Esophagus mucosa (tissue), 1 donor: Measurements from ENCODE around the gene NUP93. TPM values are rescaled to one million over a fixed set of nuclear protein-coding genes. Genes with fewer than 3 reads are reported as not detected.
"Not testable (repeated sequence)": the region's sequence is repeated elsewhere in the genome, so short reads cannot be mapped to it uniquely, and the experiment has no call there.

Source experiments
- ATAC-seq: fragments of 200-7000 bp; cut with Tn5 transposase; one replicate; pipeline ENCODE4 v1.9.1; 2020
- total RNA-seq: library from RNA; stranded (reverse); gene quantifications from one replicate; pipeline ENCODE4 v1.2.4, GENCODE V29; 2023
- donor health status: DM: yes; HTN: yes; CAD: no.

Gene NUP93
- total RNA-seq, 1 donor from 2014 or later: 52.3 TPM

DNA sequence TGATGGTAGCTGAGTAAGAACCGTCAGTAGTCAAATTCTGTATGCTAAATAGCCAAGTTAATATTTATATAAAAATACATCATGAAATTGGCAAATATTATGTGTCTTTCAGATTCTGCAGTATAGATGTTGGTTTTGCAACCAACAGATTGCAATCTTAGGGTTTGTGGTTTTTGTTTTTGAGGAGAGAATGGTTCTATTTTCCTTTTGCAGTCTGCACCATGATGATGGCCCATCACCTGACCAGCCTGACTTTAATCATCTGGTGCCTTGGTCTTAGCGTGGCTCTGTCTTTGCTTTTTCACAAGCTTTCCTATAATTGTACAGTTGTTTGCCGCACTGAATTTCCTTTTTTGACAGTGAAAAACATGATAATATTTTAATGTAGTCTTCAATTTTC, 50.7 kb downstream of the NUP93 start:
- no peak for ATAC-seq

DNA sequence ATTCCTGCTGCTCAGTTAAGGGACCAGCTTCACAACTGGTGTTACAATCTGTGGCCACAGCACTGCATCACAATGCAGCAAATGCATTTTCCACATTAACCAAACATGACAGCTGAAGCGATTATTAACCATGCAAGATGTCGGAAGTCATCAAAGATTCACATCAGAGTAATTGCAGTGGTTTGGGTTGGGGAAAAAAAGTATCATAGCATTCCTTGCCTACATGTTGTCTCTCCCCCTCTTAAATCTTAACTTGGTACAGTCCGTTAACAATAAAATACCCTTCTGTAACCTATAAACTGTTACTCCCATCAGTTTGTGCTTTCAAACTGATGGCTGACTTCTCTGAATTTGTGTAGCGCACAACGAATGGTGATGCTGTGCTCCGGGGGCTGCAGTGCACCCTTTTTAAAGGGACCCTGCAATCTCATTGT, 51.6 kb downstream of the NUP93 start:
- ATAC-seq: no peak

DNA sequence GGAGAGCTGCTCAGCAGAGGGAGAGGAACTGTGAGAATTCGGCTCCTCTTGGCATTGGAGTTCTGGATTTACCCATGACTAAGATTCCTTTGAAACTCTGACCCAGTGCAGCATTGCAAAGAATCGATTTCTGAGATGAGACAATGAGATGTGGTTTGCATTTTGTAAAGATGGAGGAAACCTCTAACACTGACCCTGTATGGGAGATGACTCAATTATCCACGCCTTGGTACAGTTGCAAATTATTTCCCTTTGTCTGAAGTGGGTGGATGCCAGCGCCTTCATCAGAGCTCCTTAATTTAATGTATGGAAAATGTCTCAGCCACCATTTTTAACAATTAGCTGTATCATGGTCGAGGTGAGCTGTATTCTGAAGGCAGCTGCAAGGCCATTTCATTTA, 53.4 kb downstream of the NUP93 start:
- ATAC-seq: no peak

DNA sequence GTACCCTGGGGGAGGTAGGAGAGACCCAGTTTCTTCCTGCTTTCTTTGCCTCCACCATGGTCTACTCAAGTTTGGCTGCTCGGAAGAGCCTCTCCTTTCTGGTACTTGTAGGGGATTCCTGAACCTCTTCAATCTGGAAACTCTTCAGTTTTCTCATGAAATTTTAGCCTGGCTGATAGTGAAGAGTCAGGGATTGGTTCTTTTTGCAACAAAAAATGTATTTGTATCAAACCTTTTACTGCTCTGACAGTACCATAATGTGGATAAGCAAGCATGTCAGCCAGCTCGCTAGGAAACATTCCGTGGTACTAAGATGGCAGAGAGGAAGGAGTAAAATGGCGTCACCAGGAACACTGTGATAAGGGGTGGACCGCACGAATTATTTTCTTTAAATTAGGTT, 55.4 kb downstream of the NUP93 start:
- ATAC-seq: no peak

DNA sequence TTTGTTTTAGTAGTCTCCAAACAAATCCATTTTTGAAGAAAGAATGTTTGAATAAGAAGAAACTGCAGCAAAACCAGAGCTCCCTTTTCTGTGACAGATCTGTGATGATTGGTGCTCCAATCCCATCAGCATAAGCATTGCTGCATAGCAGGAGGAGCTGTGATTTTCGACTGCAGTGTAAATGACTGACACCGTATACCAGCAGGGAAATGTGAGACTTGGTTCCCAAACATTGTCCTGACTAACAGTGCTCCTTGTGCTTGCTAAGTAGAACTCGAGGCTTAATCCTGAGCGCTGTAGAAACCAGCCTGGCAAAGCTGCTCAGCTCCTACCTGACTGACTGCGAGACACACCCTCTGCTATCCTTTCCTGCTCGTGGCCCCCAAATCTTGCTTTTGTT, 57.2 kb downstream of the NUP93 start:
- no peak for ATAC-seq

DNA sequence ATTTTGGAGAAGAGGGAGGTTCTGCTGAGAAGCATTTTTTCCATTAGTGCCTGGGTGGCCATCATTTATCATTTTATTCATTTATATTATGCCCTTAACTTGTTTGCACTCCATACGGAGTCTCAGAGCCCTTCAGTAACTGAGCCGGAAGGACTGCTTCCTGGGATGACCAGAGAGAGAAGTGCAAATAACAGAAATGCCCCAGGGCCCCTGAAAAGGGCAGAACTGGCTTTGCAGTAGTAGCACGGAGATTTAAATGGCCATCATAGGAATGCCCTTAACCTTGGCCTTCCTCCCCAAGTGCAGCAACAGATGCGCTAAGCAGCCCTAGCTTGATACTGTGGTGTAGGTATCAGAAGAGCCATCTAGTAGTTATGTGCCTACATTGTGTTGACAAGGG, 58.5 kb downstream of the NUP93 start:
- no peak for ATAC-seq

DNA sequence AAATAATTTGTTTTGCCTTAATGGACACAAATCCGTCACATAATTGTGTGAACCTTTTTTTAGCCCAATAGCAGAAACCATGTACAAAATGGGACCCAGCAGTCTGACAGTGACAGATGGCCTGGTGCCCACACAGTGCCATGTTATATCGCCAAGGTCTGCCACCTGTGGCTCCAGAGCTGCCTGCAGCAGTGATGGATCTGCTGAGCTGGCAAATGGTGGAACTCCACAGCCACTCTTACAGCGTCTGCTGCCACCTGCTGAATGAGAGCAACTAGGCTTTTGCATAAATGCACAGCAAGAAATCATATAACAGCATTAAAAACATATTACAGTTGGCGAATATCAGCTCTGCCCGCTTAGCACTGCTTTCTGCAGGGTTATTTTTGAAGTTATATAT, 59.4 kb downstream of the NUP93 start:
- peak; percentile 88 for ATAC-seq

DNA sequence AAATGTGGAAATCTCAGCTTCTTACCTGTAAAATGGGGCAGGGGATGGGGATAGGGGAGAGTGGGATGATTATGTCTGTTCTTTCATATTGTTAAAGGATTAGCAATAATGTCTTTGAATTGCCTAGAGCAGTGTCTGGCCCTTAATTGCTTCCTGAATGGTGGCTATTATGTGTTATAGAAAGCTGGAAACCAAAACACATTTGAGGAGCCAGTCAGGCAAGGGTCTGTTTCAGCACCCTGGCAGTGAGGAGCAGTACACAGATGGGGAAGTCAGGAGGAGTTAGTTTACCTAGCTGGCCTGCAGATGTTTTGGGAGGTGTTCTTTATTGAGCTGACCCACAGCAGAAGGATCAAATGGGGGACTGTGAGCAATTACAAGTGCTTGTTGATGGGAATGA, 63.0 kb downstream of the NUP93 start:
- no peak for ATAC-seq

DNA sequence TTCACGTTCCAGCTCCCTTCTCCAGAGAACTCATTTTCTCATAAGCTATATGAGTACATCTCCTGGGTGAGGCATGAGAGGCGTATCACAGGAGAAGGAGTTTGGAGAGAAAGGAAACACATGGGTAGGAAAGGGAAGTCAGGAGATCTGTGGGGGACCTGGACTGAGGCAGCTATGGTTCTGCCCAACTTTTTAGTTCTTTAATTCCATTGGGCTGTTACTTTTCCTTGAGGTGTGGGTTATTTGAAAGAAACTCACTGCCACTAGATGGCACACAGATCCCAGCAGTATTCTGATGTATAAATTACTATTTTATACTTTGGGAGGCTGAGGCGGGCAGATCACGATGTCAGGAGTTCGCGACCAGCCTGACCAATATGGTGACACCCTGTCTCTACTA, 63.6 kb downstream of the NUP93 start:
- no peak for ATAC-seq

DNA sequence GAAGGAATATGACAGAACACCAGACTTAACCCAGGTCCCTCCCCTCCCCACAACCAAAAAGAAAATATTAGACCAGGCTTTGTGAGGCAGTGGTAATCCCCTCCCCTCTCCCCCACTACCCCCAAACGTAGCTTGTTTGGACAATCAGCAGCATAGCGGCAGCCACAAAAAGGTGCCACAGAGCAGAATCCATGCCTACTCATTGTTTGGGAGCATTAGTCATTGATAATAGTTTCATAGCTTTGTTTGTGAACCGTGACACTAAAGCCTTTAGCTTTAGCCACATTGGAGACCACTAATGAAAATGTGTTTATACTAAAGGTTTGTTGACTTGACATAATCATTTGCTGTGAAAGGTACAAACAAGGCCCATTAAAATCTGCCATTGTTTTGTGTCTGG, 65.1 kb downstream of the NUP93 start:
- no peak for ATAC-seq

DNA sequence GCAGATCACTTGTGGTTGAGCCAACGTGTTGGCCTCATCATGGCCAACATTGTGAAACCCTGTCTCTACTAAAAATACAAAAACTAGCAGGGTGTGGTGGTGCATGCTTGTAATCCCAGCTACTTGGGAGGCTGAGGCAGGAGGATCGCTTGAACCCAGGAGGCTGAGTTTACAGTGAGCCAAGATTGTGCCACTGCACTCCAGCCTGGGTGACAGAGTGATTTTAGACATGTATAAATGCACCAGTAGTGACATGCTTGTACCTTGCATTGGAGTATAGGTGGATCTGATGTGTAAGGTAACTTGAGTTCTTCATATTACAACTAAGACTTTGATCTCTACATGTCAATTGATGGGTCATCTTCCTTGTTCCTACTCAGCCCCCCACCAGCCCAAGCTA, 67.1 kb downstream of the NUP93 start:
- not testable (repeated sequence) for ATAC-seq

DNA sequence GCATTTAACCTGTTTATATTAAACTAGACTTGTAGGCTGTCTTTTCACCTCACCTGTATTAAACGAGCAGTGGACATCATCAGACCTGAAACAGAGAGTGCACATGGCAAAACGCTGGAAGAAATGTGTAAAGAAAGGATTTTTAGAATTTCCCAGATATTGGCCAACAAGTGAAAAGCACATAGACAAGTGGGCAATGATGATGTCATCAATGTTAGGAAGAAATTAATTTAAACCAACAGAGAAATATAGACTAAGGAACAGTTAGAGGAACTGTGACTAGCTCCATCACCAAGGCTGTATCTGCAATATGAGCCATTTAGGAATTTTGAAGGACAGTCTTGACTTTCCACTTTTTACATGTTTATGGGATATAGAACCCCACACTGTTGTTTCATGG, 67.9 kb downstream of the NUP93 start:
- no peak for ATAC-seq

DNA sequence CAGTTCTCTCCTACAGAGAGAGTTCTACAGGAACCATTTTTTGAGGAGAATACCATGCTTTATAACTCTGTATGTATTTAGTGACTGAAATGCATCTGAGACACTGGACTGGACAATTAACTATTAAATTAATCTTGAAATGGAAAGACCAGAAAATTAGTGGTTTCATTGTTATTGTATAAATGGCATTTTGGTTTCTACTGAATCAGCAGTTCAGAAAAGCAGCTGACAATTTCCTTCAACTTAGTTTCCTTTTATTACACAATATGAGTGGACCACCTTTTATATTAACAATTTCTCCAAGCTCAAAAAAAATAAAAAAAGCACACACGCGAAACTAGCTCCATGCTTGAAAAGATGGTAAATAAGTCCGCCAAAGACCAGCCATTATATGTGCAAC, 69.0 kb downstream of the NUP93 start:
- no peak for ATAC-seq

DNA sequence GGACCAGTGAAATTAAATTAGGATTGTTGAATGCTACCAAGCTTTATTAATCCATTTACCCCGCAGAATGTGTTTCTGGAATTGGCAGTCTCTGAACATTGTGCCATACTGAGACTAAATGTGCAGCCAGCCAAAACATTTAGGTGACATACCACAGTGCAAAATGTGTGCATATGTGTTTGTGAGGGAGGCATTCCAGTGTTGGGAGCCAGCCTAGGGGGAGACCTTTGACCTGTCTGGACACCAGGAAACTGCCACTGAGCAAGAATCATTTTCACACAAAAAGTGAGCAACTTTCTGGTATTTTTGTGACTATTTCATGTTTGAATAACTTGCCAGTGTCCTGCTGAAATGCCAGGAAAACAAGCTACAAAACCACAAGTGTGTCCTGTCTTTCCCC, 70.4 kb downstream of the NUP93 start:
- no peak for ATAC-seq

DNA sequence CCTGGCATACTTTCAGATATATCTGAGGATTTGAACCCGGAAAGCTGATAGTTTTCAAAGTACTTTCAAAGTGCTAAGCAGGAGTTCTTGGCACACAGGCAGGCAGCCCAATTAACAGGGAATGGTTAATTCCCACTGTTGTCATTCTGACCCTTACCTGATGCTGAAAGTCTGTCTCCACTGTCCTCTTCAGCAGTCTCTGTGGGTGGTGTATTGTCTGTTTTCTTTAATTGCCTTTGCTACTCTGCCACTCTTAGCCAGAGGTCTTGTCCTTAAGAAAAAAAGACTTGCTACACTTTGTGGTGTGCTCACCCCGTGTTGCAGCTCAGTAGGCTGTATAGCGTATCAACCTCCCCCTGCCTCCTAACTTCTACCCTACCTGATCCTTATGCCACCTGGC, 71.8 kb downstream of the NUP93 start:
- ATAC-seq: no peak

DNA sequence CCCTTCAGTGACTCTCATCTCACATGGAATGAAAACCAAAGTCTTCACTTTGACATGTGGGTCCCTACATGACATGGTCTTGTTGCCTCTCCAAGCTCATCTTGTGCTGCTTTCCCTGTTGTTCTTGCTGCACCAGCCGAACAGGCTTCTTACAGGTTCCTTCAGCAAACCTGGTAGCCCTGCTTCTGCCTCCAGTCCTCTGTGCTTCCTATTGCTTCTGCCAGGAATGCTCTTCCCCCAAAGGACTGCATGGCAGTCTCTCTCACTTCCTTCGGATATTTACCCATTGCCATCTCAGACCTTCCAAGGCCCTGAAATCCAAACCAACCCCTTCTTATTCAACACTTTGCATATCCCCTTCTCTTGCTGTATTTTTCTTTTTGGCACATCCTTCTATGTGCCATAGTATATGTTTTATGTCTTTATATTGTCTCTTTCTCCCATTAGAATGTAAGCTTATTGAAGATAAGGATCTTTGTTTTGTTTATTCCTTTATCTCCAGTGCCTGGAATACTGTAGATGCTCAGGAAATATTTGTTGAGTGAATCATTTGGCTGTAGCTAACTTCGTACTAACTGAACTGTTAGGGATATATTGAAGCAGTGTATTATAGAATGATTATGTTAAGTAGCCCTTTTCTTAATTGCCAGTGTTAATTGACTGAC, 77.2 kb downstream of the NUP93 start:
- peak; percentile 35 for ATAC-seq

DNA sequence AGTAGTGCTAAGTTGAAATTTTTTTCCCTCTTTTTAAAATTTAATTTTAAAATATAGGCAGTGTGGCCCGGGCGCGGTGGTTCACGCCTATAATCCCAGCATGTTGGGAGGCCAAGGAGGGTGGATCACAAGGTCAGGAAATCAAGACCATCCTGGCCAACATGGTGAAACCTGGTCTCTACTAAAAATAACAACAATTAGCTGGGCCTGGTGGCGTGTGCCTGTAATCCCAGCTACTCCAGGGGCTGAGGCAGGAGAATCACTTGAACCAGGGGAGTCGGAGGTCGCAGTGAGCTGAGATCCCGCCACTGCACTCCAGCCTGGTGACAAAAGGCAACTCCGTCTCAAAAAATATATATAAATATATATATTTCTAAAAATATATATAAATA, 77.7 kb downstream of the NUP93 start:
- ATAC-seq: not testable (repeated sequence)

DNA sequence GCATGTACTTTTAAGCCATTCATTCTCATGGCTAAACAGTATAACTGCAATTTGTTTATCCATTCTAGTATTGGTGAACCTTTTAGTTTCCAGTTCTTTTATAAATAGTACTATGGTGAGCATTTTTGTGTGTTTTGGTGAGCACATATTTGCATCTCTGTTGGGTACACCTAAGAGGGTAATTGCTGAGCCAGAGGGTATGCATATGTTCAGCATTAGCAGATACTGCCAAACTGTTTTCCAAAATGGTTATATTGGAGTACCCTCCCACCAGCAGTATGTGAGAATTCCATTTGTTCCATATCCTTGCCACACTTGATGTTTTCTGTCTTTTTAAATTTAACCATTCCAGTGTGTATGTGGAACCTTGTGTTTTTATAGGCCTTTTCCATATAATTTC, 81.0 kb downstream of the NUP93 start:
- ATAC-seq: no peak

DNA sequence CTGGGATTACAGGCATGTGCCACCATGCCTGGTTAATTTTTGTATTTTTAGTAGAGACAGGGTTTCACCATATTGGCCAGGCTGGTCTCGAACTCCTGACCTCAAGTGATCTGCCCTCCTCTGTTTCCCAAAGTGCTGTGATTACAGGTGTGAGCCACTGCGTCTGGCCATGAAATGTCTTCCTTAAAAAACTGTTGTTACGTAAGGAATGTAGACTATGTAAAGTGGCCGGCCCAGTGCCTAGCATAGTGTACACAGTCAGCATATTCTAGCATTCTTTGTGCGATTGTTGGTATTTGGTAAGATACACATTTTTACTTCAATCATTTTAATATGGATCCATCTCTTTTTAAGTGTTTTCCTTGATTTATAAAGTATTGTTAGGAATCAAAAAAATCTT, 81.7 kb downstream of the NUP93 start:
- not testable (repeated sequence) for ATAC-seq

DNA sequence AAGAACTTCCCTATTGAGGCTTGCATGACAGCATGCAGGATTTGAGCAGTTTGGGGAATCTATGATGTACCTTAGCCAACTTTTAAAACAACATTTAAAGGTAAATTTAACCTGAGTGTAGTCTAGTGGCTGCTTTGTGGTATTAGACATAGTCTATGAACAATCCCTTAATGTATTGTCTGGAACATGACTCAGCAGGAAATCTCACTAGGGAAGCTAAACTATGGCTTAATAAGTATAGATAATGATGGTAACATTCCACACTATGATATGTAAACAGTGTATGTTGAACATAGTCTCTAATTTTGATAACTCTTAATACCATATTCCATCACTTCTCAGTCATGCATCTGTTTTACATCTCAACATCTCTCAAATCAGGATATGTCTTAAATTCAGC, 83.0 kb downstream of the NUP93 start:
- ATAC-seq: peak; percentile 82

DNA sequence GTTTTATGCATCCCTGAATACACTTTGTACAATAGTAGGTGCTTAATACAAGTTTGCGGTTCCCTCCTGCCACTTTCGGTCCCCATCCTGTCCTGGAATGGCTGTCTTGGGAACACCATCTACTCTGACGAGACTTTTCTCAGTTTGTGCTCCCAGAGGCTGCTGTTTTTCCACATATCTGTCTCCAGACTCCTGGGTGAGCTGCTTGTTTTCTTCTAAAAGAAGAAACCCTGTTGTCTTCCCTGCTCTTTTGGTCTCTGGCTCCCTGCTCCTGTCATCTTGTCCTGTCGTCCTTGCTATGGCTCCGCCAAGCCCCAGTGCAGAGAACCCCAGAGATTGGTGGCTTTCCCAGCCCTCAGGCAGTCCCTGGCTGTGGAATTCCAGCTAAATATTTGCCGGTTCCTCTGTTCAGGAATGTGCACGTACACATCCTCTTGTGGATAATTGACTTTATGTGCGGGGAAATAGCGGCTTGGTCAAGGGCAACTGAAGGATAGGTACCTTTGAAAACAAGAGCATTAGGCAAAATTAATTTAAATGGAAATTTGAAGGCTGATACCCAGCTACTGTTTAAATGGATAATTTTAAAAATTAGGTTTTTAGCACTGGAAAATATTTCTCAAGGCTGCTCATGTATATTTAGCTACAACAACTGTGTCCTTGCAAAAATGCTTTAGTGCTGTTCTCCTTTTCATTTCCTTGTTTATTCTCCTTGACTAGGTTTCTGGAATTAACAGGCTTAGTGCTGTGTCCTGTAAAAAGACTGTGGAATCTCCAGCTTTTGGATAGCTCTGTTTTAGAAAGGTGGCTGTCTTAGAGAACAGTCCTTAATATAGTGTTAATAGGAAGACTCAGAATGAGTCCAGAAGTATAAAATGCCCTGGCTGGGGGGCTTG, 84.9 kb downstream of the NUP93 start:
- no peak for ATAC-seq

DNA sequence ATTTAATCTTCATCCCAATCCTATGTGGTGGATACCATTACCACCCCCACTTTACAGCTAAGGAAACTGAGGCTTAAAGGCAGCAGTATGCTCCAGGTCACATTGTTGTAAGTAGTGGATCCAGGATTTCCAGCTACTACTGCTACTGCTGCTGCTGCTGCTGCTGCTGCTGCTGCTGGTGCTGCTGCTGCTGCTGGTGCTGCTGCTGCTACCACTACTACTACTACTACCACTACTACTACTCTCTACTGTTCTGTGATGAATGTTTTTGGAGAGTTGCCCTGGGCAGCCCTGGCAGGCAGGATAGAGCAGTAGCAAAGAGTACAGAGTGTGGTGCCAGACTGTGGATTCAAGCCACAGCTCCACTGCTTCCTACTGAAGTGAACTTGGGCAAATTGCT, 85.8 kb downstream of the NUP93 start:
- ATAC-seq: no peak

DNA sequence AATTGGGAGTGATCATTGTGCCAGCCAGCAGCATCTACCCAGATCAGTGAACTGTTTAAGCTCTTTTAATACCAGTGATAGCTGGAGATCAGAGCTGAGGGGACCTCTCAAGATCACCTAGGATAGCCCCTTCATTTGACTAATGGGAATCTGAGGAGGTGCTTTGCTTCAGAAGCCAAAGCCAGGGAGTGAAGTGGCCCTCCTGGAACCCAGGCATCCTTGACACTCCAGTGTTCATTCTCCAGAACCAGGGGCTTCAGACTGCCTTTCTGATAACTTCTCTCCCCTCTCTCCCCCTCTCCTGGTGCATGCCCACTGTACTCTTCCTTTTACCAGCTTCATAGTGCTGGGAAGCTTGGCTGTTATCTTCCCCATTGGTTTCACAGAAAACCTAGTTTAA, 87.1 kb downstream of the NUP93 start:
- ATAC-seq: no peak

DNA sequence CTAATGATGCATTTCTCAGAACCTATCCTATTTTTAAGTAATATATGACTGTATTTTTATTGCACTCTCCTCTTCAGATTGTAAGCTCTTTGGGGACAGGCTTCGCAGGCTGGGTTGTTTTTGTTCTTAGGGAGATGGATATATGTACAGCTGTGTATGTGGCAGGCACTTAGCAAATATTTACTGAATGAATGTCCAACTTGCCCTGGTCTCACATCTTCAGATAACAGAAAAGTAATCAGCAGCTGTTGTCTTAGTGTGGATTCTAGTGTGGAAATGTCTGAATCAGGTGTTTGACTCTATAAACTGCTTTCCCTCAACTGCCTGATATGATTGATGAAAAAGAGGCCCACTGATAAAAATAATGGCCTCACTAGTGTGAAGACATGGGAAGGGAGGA, 88.0 kb downstream of the NUP93 start:
- no peak for ATAC-seq
